Astrocyte of the spinal cord (primary cell): ENCODE data around the gene UXS1.

Experiments used
- DNase-seq: peaks from one replicate; pipeline ENCODE4 v3.0.0; 2011; ENCODE audit warnings: low read depth, low spot score
- H3K4me3 ChIP-seq: 2 replicates; pipeline ENCODE4 v1.5.1; 2011; ENCODE audit warnings: low read depth, mild to moderate bottlenecking, low read length, moderate library complexity
- in situ Hi-C: cut with HindIII; loops from 2 replicates; pipeline ENCODE4 v1.10.0; 2017; ENCODE audit warnings: low sequenced_read_pairs
- TF ChIP-seq, protein P1 (sequence below): IDR thresholded peaks from 2 replicates; pipeline ENCODE4 v1.5.1; 2012; ENCODE audit warnings: low read depth, mild to moderate bottlenecking, low read length, inconsistent platforms

Gene UXS1

DNA sequence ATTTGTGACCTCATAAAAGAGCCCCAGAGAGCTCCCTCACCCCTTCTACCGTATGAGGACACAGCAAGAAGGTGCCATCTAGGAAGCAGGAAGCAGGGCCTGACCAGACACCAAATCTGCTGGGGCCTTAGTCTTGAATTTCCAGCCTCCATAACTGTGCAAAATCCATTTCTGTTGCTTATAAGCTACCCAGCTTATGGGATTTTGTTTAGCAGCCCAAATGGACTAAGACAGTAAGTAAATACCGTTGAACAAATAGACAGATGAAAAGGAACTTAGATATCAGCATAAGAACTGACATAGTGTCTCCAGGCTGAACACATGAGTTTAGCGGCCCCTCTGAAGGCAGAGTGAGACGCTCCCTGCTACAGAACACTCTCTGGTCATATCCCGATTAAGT lies 130.9 kb downstream of the UXS1 start:
- in situ Hi-C loops = no loop called here
- DNase-seq = no peak
- TF ChIP-seq, protein P1, sequence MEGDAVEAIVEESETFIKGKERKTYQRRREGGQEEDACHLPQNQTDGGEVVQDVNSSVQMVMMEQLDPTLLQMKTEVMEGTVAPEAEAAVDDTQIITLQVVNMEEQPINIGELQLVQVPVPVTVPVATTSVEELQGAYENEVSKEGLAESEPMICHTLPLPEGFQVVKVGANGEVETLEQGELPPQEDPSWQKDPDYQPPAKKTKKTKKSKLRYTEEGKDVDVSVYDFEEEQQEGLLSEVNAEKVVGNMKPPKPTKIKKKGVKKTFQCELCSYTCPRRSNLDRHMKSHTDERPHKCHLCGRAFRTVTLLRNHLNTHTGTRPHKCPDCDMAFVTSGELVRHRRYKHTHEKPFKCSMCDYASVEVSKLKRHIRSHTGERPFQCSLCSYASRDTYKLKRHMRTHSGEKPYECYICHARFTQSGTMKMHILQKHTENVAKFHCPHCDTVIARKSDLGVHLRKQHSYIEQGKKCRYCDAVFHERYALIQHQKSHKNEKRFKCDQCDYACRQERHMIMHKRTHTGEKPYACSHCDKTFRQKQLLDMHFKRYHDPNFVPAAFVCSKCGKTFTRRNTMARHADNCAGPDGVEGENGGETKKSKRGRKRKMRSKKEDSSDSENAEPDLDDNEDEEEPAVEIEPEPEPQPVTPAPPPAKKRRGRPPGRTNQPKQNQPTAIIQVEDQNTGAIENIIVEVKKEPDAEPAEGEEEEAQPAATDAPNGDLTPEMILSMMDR = no peak
- no peak overlapping the region for H3K4me3 ChIP-seq

DNA sequence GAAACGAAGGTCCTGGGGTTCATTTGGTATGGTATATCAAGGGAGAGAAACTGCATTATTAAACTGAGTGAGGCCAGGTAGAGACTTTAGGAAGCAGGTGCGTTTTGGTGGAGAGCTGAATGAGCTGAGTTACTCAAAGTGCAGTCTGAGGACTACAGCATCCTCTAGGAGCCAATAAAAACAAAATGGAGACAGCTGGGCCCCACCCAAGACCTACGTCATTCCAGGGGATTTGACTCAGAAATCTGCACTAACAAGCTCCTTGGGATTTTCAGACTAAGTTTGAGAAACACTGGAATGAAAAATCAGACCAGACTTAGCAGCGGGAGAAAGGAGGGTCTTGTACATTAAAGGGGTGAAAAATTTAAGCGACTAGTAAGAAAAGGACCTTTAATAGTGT lies 131.5 kb downstream of the UXS1 start:
- no peak for DNase-seq
- in situ Hi-C loops = no loop called here
- TF ChIP-seq, protein P1 = no peak
- no peak overlapping the region for H3K4me3 ChIP-seq

DNA sequence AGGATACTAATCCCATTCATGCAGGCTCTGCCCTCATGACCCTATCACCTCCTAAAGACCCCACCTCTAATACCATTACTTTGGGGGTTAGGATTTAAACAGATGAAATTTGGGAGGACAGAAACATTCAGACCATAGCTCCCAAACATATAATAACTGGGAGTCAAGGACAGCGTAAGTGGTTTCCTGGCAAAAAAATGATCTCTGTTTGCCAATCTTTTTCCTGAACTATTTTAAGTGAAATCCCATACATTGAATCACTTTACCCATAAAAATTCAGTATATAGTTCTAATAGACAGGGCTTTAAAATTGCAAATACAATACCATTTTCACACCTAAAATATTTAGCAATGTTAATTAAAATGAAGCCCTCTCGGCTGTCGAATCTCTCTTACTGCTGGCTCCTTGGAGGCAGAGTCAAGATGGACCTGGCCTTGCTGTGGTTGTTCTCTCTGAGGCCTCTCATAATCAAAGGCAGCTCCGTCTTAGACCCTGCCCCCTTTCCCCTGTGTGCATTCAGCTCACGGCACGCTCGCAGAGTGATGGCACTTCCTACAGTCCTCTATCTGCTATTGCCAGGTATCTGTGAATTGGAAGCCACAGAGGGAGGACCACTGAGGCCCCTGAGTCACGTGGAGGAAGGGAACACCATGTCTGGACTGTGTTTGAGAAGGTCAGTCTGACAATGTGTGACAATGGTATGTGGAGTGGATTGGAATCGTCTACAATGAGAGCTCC lies 132.3 kb downstream of the UXS1 start:
- no peak for DNase-seq
- TF ChIP-seq, protein P1 = no peak
- no peak overlapping the region for H3K4me3 ChIP-seq
- in situ Hi-C loops = no loop called here

DNA sequence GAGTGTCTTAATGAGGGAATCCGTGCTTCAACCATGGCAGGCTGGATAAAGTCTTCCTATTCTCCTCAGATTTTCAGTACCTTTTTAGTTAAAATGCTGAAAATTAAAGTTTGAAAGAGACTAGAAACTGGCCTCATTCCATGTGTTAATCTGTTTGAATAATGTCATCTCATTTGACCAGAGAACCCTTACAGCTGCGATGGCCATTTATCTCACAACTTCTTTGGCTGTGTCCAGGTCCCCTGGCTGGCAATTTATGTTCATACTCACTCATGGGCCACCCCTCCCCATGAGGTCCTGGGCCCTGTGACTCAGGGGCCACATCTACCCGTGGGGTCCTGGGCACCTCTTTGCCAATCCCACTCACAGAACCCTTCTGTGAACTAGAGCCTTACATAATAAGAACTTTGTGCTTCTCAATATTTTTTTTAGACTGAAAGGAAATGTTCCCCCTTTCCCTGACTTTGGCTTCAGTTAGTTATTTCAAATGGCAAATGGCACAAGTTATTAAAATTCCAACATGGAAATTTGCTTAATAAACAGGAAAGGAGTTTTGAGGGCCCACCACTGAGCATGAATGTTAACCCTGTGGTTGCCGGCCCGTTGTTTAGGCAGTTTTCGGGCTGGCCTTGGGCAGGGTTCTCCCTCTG lies 134.6 kb downstream of the UXS1 start:
- DNase-seq = no peak
- TF ChIP-seq, protein P1 = no peak
- no peak overlapping the region for H3K4me3 ChIP-seq
- in situ Hi-C loops = no loop called here

GRCh38 chr2:106058469-106059137 lies 135.5 kb downstream of the UXS1 start:
- no peak overlapping the region for H3K4me3 ChIP-seq
- in situ Hi-C loops = no loop called here
- no peak for DNase-seq
- TF ChIP-seq, protein P1 = no peak

- no peak overlapping the region for H3K4me3 ChIP-seq
- no peak for DNase-seq
- TF ChIP-seq, protein P1 = no peak
- in situ Hi-C loops = no loop called here
These were observed 136.9 kb downstream of the UXS1 start for GRCh38 chr2:106057206-106057605.
